Activated CD4-positive, alpha-beta T cell treated with anti-CD3 and anti-CD28 coated beads, Interleukin-2, amount 10 ng/mL, durations not matched to agents 7 days and 5 days (primary cell): ENCODE results near the gene ADAMTS20. TPM values are rescaled to one million over a fixed set of nuclear protein-coding genes. Genes with fewer than 3 reads are reported as not detected.

ENCODE experiments used
- CTCF ChIA-PET: fragments of 350-600 bp; sonication (Branson Sonifier 250); formaldehyde crosslinking; loops from one replicate; lab custom pipeline; 2021; ENCODE audit warnings: antibody characterized with exemption; lab: Charles Lee
- POLR2A ChIA-PET: fragments of 350-600 bp; sonication (Branson Sonifier 250); formaldehyde crosslinking; loops from one replicate; lab custom pipeline; 2021; ENCODE audit warnings: antibody characterized with exemption; lab: Charles Lee
- DNase-seq: peaks from one replicate; pipeline ENCODE4 v3.0.0-alpha.2; 2020
- H3K27ac Mint-ChIP-seq: one replicate; pipeline ENCODE4 v1.8.0; 2021; ENCODE audit warnings: mild to moderate bottlenecking, moderate library complexity, mixed read lengths
- H3K27me3 Mint-ChIP-seq: one replicate; pipeline ENCODE4 v1.8.0; 2021; ENCODE audit warnings: mixed read lengths
- H3K36me3 Mint-ChIP-seq: one replicate; pipeline ENCODE4 v1.8.0; 2021; ENCODE audit warnings: low read depth, mixed read lengths
- H3K4me1 Mint-ChIP-seq: one replicate; pipeline ENCODE4 v1.8.0; 2021; ENCODE audit warnings: mixed read lengths
- H3K4me3 Mint-ChIP-seq: one replicate; pipeline ENCODE4 v1.8.0; 2021; ENCODE audit warnings: mild to moderate bottlenecking, moderate library complexity, mixed read lengths
- H3K9me3 Mint-ChIP-seq: one replicate; pipeline ENCODE4 v1.8.0; 2021; ENCODE audit warnings: mixed read lengths
- total RNA-seq, 2 experiments: library from RNA; stranded (reverse); gene quantifications; one replicate each; pipeline ENCODE4 v1.2.3, GENCODE V29; 2021

ADAMTS20 gene
- total RNA-seq, 2 experiments from 2014 or later = not detected

DNA sequence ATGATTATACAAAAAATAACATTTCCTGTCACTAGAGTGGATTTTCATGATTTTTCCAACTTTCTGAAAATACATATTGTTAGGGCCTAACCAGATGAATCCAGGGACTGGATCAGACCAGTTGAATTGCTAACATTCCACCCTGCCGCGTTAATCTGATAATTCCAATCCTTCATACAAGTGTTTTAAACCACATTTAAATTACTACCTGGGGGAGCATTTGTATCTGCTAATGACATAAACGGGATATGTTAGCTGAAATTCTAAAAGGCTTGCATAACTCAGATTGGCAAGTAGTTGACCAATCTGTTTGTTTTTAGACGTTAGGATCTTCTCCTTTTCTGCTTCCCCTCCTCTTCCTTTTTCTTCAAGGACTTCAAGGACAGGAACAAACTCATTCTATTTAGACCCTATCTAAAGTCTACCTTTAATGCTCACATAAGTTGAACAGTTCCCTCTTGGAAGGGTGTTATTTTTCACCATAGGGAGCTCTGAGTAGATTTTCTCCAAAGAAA, 239.0 kb downstream of the ADAMTS20 start:
- no peak for DNase-seq
- Mint-ChIP-seq H3K27me3 (no peaks in the 10 kb centered on the region), H3K36me3 (no peaks in the 10 kb centered on the region), H3K4me3 (no peak overlapping the region), H3K27ac (no peak overlapping the region), H3K9me3 (no peaks in the 10 kb centered on the region), H3K4me1 (no peaks in the 10 kb centered on the region)
- CTCF ChIA-PET = no interaction called here
- POLR2A ChIA-PET = no interaction called here

DNA sequence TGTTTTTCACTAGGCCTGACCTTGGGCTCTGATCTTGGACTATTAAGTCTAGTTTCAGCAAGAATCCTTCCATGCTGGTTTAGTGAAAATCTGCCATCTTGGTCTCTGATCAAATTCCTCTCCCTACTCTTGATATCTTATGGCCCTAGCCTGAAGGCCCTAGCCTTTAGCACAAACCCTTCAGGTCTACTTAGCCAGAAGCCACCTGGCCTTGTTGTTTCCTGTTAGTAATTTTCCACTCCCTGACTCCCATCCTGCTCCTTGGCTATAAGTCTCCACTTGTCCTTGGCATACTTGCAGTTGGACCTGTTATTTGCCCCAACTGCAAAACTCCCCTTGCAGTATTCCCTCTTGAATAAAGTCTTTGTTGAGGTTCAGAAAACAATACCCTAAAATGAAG, 241.4 kb downstream of the ADAMTS20 start:
- Mint-ChIP-seq H3K27me3 (no peaks in the 10 kb centered on the region), H3K4me3 (no peak overlapping the region), H3K9me3 (no peaks in the 10 kb centered on the region), H3K27ac (no peak overlapping the region), H3K36me3 (no peaks in the 10 kb centered on the region), H3K4me1 (no peaks in the 10 kb centered on the region)
- DNase-seq = no peak
- POLR2A ChIA-PET = no interaction called here
- CTCF ChIA-PET = no interaction called here

DNA sequence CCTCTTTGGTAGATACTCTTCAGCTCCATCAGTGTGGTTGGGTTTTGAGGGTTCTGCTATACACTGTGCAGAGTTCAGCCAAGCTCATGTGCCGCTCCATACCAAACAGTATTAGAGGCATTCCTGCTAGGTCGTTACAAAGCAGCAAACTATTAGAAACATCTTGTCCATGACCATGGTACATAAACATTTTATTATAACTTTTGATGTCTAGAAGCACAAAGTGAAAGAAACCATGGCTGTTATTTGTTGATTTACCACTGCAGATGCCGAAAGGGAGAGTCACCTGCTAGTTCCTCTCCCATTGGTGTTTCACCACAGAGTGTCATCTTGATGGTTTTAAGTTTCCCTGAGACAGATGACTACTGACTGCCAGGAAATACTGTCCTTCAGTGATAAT, 242.0 kb downstream of the ADAMTS20 start:
- H3K4me1 Mint-ChIP-seq = no peaks in the 10 kb centered on the region
- no peaks in the 10 kb centered on the region for H3K36me3 Mint-ChIP-seq
- no peaks in the 10 kb centered on the region for H3K27me3 Mint-ChIP-seq
- H3K4me3 Mint-ChIP-seq = no peak overlapping the region
- no peak overlapping the region for H3K27ac Mint-ChIP-seq
- DNase-seq = no peak
- CTCF ChIA-PET = no interaction called here
- POLR2A ChIA-PET = no interaction called here
- no peaks in the 10 kb centered on the region for H3K9me3 Mint-ChIP-seq

DNA sequence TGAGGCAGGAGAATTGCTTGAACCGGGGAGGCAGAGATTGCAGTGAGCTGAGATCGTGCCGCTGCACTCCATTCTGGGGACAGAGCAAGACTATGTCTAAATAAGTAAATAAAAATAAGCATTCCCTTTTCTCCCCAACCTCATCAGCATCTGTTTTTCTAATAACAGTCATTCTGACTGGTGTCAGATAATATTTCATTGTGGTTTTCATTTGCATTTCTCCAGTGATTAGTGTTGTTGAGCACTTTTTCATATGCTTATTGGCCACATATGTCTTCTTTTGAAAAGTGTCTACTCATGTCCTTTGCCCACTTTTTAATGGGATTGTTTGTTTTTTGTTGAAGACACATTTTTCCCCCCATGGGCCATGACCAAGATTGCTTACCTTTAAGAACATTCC, 243.2 kb downstream of the ADAMTS20 start:
- ChIA-PET POLR2A (no interaction called here), CTCF (no interaction called here)
- no peaks in the 10 kb centered on the region for H3K27me3 Mint-ChIP-seq
- DNase-seq = no peak
- no peaks in the 10 kb centered on the region for H3K4me1 Mint-ChIP-seq
- no peak overlapping the region for H3K4me3 Mint-ChIP-seq
- H3K27ac Mint-ChIP-seq = no peak overlapping the region
- no peaks in the 10 kb centered on the region for H3K9me3 Mint-ChIP-seq
- H3K36me3 Mint-ChIP-seq = no peaks in the 10 kb centered on the region

DNA sequence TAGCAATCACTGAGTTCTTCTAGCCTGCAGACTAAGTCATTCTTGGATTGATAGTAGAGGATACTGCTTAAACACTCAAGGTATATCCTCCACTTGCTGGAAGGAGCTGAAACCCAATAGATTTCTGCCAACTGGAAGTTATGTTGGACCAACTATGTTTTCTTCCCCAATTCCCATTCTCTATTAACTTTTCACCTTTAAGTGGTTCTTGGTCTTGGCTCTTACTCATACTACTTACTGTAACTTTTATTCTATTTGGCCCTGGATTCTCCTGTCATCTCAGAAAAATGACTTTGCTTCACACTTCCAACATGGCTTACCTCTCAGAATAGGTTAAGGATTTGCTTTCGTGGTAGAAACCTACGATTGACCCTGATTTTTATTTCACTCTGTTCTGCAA, 244.9 kb downstream of the ADAMTS20 start:
- ChIA-PET POLR2A (no interaction called here), CTCF (no interaction called here)
- Mint-ChIP-seq H3K27me3 (no peaks in the 10 kb centered on the region), H3K4me3 (no peak overlapping the region), H3K4me1 (no peaks in the 10 kb centered on the region), H3K27ac (no peak overlapping the region), H3K9me3 (no peaks in the 10 kb centered on the region), H3K36me3 (no peaks in the 10 kb centered on the region)
- no peak for DNase-seq

DNA sequence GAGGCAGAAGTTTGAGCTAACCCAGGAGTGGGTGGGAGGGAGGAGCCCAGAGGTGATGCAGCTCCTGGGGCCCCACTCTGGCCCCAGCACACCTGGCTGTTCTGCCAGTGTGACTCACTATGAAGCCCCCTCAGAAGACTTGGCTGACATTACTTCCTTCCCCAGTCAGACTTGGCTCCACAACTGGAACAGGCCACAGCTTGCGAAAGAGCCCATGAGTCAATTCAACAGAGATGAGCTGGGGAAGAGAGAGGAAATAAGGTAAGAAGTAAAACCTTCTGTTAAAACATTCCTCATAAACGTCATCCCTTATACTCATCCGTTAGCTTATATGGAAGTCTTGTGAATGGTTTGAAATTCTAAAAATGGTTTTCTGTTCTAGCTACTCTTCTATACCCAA, 245.9 kb downstream of the ADAMTS20 start:
- H3K27me3 Mint-ChIP-seq = no peaks in the 10 kb centered on the region
- POLR2A ChIA-PET = no interaction called here
- no peaks in the 10 kb centered on the region for H3K36me3 Mint-ChIP-seq
- H3K4me1 Mint-ChIP-seq = no peaks in the 10 kb centered on the region
- no peak overlapping the region for H3K4me3 Mint-ChIP-seq
- DNase-seq = no peak
- H3K27ac Mint-ChIP-seq = no peak overlapping the region
- CTCF ChIA-PET = no interaction called here
- H3K9me3 Mint-ChIP-seq = no peaks in the 10 kb centered on the region

DNA sequence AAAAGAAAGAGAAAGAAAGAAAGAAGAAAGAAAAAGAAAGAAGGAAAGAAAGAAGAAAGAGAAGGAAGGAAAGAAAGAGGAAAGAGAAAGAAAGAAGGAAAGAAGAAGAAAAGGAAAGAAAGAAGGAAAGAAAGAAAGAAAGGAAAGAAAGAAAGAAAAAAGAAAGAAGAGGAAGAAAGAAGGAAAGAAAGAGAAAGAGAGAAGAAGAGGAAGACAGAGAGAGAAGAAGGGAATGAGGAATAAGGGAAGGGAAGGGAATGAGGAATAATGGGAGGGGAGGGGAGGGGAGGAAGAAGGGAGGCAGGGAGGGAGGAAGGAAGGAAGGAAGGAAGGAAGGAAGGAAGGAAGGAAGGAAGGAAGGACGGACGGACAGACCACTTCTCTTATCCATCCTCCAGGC, 246.9 kb downstream of the ADAMTS20 start:
- H3K4me3 Mint-ChIP-seq = no peak overlapping the region
- POLR2A ChIA-PET = no interaction called here
- DNase-seq = no peak
- H3K27ac Mint-ChIP-seq = no peak overlapping the region
- CTCF ChIA-PET = no interaction called here
- H3K9me3 Mint-ChIP-seq = no peaks in the 10 kb centered on the region
- H3K4me1 Mint-ChIP-seq = no peaks in the 10 kb centered on the region
- H3K36me3 Mint-ChIP-seq = no peaks in the 10 kb centered on the region
- H3K27me3 Mint-ChIP-seq = no peaks in the 10 kb centered on the region

Other genes starting within 250 kb of the ADAMTS20 start
- gene PUS7L, start 206.6 kb upstream of the ADAMTS20 start, total RNA-seq = 10 to 100 TPM; 17.4 to 22.4 TPM
- 10 to 100 TPM; 39.0 to 41.4 TPM for gene IRAK4, start 206.7 kb upstream of the ADAMTS20 start, total RNA-seq